AG09319 (cell line): Measurements from ENCODE around the gene PPWD1.
"Not testable (repeated sequence)": the region's sequence is repeated elsewhere in the genome, so short reads cannot be mapped to it uniquely, and the experiment has no call there.

ENCODE experiments used
- DNase-seq: peaks from one replicate; pipeline ENCODE4 v3.0.0-alpha.2; 2010; ENCODE audit warnings: low read depth; ENCODE audit errors: extremely low read depth
- TF ChIP-seq, protein P1 (sequence below): IDR thresholded peaks from 2 replicates; pipeline ENCODE4 v1.5.1; 2011; ENCODE audit warnings: low read depth, mild to moderate bottlenecking, inconsistent platforms, low read length, moderate library complexity

PPWD1 gene

GRCh38 chr5:65570598-65571226 lies 7.6 kb downstream of the PPWD1 start:
- DNase-seq = no peak
- TF ChIP-seq, protein P1, sequence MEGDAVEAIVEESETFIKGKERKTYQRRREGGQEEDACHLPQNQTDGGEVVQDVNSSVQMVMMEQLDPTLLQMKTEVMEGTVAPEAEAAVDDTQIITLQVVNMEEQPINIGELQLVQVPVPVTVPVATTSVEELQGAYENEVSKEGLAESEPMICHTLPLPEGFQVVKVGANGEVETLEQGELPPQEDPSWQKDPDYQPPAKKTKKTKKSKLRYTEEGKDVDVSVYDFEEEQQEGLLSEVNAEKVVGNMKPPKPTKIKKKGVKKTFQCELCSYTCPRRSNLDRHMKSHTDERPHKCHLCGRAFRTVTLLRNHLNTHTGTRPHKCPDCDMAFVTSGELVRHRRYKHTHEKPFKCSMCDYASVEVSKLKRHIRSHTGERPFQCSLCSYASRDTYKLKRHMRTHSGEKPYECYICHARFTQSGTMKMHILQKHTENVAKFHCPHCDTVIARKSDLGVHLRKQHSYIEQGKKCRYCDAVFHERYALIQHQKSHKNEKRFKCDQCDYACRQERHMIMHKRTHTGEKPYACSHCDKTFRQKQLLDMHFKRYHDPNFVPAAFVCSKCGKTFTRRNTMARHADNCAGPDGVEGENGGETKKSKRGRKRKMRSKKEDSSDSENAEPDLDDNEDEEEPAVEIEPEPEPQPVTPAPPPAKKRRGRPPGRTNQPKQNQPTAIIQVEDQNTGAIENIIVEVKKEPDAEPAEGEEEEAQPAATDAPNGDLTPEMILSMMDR = no peak

DNA sequence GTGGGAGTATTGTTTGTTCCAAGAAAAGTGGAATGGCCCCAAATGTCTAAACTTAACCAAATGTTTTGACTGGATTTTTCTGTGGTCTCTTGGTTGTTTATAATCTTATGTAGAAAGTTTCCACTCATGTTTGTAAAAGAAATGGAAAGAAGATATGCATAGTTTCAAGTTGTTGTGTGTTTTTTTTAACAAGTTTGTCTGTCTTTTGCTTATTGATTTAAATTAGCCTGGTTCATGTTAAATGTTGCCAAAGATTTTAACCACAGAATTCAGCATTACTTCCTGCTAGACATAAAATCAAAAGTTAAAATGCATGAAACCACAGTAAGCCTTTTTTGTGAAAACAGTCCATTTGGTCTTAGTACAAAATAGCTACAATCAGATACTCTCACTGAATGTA lies 14.0 kb downstream of the PPWD1 start:
- DNase-seq = peak; percentile 57
- TF ChIP-seq, protein P1 = no peak

- no peak for DNase-seq
- TF ChIP-seq, protein P1 = no peak
Observed at GRCh38 chr5:65588694-65589093, 25.6 kb downstream of the PPWD1 start.

DNA sequence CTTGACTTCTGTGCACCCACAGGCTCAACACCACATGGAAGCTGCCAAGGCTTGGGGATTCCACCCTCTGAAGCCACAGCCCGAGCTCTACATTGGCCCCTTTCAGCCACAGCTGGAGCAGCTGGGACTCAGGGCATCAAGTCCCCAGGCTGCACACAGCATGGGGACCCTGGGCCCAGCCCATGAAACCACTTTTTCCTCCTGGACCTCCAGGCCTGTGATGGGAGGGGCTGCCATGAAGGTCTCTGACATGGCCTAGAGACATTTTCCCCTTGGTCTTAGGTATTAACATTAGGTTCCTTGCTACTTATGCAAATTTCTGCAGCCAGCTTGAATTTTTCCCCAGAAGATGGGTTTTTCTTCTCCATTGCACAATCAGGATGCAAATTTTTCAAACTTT lies 38.7 kb downstream of the PPWD1 start:
- not testable (repeated sequence) for DNase-seq

DNA sequence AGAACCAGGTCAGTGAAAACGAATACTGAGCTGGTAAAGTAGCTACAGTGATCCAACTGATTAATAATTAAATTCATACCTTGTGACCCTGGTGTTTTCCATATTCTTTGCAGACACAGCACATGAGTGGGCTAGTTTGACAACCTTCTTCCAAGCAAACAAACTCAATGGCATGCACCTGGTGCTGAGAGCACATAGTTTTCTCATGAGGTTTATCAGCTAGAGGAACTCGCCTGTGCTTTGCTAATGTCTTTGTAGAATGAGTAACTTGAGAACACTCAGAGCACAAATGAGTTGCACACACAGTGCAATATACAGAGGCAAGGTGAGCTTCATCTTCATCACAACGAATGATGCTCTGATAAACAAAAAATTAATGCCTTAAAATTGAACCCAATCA lies 48.4 kb downstream of the PPWD1 start:
- TF ChIP-seq, protein P1 = no peak
- DNase-seq = no peak

- DNase-seq = no peak
- TF ChIP-seq, protein P1 = no peak
Observed at GRCh38 chr5:65612298-65612907, 49.3 kb downstream of the PPWD1 start.

DNA sequence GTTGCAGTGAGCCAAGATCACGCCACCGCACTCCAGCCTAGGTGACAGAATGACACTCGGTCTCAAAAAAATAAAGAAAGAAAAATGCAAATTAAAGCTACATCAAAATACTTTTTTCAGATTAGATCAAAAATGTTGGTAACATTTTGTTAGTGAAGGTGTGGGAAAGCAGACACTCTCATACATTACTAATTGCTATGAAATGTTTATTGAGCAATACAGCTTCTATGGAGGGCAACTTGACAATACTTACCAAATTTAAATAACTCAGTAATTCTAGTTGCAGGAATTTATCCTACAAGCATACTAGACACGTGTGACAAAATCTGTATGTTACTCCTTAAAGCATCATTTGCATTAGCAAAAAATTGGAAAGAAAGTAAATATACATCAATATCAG lies 56.9 kb downstream of the PPWD1 start:
- no peak for DNase-seq

DNA sequence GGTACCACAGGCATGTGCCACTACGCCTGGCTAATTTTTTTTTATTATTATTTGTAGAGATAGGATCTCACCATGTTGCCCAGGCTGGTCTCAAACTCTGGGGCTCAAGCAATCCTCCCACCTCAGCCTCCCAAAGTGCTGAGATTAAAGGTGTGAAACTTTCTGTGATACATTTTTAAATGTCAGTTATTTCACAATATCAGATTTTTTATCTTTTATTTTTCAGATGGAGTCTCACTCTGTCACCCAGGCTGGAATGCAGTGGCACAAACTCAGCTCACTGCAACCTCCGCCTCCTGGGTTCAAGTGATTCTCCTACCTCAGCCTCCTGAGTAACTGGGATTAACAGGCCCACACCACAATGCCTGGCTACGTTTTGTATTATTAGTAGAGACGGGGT lies 58.9 kb downstream of the PPWD1 start:
- DNase-seq = not testable (repeated sequence)

More for the DNA sequence above, 56.9 kb downstream of the PPWD1 start:
- TF ChIP-seq, protein P1 = no peak
